Activated CD4-positive, alpha-beta T cell treated with anti-CD3 and anti-CD28 coated beads for 48 hours (primary cell): ENCODE measurements around the gene ADD3.
"Not testable (repeated sequence)": the region's sequence is repeated elsewhere in the genome, so short reads cannot be mapped to it uniquely, and the experiment has no call there.

Experiments used
- DNase-seq: peaks from one replicate; pipeline ENCODE4 v3.0.0-alpha.2; 2020

The ADD3 gene

DNA sequence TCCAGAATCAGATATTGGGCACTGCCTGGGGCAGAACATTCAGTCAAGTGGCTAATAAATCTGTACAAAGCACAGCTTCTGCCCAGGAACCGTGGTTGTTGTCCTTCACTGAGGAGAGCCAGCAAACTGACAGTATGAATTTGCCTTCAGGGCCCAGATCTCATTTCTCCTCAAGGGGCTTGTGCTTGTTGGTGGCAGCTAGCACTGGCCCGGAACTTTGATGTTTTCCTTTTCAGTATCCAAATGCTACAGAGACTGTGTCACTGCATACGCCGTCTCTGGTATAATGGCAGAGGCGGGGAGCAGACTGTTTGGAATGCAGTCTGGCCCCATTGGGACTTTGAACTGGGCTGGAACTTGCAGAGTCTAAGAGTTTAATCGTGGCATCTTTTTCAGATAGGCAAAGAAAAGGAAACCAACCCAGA, 30.4 kb upstream of the ADD3 start:
- DNase-seq, result no peak

DNA sequence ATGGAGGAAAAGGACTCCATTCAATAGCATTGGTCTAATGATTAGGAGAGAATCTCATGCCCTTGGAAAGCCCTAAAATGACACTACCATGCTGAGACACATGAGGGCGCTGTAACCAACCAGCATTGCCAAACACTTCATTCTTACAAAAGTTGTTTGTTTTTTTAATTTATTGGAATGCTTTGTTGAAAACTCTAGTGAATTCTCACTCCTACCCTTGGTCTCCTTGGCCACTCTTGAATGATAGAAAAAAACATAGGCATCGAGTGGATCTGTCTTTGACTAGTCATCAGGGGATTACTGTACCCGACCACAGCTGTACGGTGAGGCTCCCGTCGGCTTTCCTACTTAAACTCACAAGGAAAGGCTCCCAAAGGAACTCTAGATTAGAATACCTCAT, 29.3 kb upstream of the ADD3 start:
- DNase-seq, result peak; percentile 78

DNA sequence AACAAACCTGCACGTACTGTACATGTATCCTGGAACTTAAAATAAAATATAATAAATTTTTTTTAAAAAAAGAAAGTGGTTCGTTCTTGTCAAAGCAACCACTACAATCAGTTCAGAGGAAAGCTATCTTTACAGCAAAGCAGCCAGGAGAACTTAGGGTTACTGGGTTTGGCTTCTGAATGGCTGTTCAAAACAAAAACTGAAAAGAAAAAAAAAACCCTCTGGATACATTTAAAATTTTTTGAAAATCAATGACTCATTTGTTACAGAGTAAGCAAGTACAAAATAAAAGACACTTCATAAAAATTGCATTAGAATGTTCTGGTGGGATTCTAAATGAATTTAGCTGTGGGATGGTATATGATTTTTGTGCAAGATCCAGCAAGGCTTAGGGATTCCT, 28.6 kb upstream of the ADD3 start:
- DNase-seq, result no peak

DNA sequence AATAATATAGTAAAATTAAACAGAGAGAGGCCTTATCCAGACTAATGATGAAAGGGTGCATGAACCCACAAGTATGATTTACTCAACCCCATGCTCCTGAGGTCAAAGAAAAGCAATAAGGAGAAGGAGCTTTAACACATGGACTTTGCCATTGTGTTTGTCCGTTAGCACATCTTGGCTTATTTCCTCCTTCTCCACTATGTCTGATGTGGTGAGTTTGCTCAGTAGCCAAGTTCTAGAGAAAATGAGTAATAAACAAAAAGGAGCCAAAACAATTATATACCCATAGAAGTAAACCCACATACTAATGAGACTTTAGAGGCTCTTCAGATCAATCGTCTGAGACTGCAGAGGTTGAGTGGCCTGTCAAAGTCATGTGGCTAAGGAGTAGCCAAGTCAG, 26.1 kb upstream of the ADD3 start:
- no peak for DNase-seq

DNA sequence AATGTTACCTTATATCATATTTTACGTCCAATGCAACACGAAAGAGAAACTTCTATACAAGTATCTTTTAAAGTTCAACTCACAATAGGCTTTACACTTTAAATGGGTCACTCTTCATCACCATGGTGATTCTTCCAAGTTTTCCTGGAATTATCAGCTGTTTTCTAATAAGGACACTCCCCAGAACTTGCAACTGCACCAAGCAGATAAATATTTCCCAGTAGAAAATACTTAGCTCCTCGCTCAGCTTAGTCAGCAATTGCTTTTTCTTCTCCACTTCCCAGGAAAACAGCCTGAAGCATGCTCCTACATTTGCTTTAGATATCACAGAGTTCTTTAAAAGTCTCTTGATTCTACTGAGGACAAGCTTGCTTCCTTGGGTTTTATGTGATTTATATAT, 25.7 kb upstream of the ADD3 start:
- no peak for DNase-seq

DNA sequence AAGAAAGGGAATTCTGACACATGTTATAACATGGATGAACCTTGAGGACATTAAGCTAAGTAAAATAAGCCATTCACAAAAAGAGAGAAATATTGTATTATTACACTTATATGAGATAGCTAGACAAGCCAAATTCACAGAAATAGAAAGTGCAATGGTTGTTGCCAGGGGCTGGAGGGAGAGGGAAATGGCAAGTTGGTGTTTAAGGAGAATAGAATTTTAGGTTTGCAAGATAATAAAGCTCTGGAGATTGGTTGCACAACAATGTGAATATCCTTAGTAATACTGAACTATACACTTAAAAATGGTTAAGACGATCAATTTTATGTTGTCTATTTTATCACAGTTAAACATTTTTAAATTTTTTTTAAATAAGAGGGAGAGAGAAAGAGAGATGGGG, 25.0 kb upstream of the ADD3 start:
- DNase-seq, result no peak

DNA sequence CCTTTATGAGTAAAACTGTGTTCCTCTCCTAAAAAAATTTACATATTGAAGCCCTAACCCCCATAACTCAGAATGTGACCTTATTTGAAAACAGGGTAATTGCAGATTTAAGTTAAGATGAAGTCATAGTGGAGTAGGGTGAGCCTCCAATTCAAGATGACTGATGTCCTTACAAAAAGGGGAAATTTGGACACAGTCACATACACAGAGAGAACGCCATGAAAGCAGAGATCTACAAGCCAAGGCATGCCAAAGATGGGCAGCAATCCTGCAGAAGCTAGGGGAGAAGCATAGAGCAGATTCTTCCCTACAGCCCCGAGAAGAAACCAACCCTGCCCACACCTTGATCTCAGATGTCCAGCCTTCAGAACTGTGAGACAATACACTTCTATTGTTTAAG, 23.8 kb upstream of the ADD3 start:
- DNase-seq, result no peak

DNA sequence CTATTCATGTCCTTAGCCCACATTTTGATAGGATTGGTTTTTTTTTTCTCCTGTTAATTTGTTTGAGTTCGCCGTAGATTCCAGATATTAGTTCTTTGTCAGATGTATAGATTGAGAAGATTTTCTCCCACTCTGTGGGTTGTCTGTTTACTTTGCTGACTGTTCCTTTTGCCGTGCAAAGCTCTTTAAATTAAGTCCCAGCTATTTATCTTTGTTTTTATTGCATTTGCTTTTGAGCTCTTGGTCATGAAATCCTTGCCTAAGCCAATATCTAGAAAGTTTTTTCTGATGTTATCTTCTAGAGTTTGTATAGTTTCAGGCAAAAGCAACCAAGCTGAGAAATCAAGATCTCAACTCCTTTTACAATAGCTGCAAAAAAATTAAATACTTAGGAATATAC, 22.0 kb upstream of the ADD3 start:
- DNase-seq, result not testable (repeated sequence)

DNA sequence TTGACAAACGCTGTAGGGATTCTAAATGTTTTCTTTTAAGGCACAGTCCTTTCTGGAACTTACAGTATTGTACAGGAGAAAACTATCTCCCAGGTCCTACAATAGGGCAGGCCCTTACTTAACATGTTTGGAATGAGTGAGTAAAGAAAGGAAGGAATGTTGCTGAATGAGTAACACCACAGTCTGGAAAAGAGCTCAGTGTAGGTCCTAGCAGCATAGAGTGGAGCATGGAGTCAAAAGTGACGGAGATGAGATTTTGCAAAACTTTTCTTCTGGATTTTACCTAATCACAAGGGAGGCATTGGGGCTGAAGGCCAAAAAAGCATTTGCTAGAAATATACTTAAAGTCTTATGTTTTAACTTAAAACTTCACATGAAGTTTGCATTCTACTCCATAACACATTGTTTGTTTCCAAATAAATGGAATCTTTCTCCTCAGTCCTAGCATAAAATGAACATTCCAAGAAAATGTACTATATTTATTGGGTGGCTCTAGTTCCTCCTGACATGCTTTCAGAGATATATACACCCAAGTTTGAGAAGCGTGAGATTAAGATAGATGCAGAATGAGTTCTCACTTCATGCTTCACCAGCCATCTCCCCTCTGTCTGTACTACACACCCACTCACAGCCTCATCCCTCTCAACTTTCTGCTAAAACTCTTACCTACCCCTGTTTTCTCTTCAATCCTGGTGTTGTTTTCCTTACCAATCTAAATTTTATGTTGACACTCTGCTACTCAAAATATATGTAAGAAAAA, 20.2 kb upstream of the ADD3 start:
- DNase-seq, result no peak

DNA sequence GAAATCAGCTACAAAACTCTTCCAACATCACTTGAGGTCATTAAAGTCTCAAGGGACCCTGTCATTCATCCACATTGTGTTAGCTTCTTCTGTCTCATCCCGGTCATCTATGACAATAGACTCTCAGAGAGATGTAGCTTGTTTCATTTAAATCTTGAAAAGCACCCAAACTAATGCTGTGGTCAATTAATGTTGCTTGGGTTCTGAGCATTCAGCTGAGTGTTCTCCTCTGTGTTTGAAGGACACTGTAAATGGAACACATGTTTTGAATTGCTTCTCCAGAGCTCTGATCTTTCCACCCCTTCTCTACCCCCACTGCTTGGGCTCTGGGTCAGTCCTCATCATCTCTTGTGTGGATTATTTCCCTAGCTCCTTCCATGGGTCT, 19.6 kb upstream of the ADD3 start:
- no peak for DNase-seq

DNA sequence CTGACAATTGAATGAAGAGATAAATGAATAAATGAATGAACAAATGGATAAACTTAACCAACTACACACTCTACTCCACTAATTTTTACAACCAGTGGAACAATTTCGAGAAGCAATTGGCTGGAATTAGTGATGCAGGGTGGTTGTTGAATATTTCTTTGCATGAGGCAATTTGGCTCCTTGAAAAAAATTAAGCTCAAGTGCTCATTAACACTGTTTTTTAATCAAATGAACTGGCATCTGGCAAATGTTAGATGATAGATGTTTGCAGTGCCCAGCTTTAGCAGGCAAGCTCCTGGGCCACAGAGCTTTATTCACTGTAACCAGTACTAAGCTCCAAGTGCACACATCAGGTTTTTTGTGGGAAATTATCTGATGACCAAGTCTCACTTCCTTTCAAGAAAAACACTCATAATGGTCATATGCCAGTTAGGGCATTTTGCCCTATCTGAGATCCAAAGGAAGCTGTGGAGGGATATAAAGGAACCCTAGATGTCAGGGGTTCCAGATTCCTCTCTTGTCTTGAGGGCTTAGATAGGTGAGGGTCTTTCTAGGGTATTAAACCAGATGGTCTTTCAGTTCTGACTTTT, 16.4 kb upstream of the ADD3 start:
- DNase-seq, result no peak

DNA sequence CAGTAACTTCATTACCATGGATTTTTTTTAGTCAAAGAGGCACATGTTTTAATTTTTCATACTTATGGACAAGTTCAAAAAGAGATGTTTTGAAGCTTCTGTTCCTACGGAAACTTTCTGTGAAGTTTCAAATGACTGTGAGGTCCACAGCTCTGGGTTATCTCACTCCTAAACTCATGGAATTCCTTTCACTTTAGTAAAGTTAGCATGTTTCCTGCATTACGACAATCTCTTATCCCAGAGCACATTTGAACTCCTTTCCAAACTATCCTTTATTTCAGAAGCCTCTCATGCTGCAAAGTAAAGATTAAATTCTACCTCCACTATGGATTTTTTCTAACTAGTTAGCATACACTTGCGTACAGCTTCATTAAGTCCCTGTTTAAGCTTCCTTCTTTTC, 15.3 kb upstream of the ADD3 start:
- DNase-seq, result no peak

DNA sequence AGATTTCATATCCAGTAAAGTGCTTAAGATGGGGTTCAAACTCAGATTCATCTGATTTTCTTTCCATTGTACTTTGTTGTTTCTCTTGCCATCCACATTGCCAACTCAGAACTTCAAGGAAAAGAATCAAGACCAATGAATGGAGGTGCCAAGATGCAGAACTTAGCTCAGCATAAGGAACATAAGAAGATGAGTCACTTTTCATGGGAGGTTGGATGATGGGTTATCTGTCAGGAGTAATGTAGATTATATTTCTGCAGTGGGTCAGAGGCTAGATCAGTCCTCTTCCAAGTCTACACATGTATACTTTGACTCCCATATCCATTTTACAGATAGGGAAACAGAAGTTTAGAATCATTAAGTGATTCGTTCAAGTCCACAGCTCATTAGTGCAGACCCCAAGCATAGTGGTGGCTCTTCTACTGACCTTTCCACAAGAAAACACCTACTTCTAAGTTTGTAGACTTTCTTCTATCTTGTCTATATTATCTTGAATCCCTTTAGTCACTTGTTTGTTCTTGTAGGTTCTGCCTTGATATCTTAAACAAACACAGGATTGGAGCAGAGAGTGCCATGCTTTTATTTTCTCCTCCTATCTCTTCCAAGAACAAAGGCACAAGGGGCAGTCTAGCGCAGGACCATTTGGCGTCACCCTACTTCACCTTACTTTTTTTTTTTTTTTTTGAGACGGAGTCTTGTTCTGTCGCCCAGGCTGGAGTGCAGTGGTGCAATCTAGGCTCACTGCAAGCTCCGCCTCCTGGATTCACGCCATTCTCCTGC, 14.0 kb upstream of the ADD3 start:
- no peak for DNase-seq

DNA sequence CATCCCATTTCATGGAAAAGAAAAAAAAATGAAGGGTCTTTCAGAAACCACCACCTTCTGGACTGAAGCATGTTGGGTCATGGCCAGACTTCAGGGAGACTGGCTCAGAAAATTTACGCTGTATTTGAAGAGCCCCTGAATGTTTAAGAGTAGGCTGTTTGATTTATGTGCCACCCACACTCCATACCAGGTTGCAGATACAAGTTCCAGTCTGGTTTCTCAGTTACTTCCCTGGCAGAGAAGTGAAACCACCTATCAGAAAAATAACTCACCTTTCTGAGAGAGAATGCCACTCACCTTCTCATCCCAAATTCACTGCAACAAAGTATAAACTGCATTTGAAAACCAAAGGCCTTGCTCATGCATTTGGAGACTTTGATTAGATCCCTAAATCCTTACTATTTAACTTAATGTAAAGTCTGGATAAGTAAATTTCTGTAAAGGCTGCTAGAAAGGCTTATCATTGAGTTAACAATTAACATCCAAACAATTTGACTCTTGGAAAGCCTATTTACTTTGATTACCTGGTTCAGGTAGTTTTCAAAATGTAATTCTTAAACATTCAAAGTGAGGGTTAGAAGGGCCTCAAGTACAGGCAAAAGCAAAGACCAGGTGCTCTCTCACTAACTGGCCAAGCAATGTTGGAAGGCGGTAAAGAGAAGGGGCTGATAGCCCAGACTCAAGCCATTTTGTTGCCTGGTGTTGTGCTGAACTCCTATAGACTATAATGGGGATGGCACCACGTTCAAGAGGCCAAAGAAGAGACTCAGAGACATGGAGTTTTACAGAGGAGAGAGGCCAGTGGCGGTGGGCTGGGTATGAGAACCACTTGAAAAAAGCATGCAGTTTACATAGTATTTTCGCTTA, 12.8 kb upstream of the ADD3 start:
- DNase-seq, result no peak

DNA sequence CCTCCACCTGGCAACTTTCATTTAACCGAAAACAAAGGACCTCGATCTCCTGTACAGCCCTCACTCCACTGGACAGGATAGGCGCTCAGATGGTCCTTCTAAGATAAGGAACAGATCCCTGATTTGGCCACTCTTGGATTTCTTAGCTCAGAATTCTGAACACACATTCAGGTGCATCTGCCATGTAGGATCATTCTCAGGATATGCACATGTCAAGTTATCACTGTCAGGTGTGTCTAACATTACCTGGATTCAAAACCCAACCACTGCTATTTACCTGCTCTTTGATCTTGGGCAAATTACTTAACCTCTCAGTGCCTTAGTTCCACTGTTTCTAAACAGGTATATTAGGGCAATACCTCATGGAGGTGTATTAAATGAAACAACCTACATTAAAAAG, 12.2 kb upstream of the ADD3 start:
- no peak for DNase-seq

DNA sequence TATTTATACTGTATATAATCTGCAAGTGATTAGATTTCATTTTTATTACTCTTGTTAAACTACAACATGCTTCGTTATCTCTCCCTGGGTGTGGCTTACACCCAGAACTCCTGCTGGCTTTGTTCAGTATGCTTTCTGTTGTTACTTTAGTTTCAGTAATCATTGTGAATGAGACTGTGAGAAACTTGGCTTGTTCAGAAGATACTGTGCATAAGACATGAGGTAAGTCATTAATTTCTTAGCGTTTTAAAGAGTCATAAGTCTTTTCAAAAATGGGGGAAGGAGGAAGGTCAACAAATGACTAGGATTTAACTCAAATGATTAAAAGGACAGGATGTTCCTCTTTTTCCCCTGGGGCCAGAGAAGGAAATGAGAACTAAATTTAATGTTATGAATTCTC, 11.6 kb upstream of the ADD3 start:
- no peak for DNase-seq

DNA sequence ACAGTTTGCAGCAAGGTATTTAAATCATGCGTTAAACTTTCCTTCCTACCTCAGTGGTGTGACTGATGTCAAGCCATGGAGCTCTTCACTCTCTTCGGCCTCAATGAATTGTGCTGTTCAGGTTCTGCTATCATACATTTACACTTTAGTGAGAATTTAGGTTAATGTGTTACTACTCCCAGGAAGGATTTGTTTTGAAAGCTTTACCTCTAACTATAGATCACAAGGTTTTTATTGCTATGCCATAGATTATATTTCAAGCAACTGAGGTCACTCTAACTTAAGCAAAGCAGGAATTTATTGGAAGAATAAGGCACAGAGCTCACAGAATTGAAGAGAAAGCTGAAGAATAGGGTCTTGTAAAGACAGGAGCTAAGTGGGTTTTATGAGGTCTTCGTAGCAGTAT, 11.0 kb upstream of the ADD3 start:
- no peak for DNase-seq

DNA sequence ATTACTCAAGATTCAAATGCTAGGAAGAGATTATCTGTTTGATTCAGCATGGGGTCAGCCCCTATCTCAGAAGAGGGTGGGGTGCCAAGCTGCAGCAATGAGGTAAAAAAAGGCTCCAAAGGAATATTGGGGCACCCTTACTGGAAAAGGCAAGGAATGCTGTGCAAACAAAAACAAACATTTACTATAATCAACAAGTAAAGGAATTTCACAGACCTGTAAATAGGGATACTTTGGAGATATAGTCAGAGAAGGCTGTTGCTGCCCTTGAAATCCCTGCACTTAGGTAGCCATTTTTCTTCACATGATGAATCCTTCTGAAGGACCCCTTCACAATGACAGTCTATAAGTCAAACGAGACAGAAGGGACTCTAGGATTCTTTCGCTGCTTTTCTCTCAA, 10.6 kb upstream of the ADD3 start:
- no peak for DNase-seq

DNA sequence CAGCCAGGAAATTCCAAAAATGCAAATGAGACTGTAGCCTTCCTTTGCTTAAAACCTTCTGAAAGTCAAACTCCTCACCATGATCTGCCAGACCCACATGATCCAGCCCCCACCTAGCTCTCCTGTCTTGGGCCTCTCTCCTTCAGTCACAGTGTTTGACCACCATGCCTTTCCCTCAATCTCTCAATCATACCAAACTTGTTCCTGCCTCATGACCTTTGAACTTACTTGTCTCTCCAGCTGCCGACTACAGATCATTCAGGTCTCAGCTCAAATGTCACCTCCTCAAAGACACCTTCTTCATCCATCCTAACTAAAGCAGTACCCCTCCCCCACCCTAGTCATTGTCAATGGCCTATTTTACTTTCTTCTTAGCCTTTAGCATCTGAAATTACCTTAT, 9.3 kb upstream of the ADD3 start:
- no peak for DNase-seq

DNA sequence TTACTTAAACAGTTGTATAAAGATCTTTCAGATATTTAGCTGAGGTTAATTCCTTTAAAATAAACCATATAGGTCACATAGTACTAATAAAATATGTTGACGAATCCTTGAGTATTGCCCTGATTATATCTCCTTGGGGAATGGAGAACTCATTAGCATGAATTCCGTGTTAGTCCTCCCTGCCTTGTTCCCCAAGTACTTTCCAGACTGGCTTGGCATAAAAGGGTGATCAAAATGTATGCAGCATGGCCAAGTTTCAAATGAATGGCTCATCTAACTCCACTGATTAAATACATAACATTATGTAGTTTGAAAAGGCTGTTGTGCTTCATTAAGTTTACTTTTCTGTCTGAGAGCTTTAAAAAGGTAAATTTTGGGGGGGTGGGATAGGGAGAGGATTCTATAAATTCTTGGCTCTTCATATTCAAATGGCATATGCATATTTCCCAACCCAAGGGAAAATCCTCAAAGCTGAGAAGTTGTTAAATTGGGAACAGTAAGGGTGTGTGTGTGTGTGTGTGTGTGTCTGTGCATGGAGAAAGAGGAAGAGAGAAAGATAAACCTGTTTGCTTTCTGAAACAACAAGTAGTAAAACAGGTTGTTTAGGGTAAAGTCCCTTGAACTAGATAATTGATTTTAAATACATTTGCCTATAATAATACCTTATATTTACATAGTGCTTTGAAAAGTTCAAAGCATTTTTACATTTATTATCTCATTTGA, 4.8 kb upstream of the ADD3 start:
- no peak for DNase-seq

DNA sequence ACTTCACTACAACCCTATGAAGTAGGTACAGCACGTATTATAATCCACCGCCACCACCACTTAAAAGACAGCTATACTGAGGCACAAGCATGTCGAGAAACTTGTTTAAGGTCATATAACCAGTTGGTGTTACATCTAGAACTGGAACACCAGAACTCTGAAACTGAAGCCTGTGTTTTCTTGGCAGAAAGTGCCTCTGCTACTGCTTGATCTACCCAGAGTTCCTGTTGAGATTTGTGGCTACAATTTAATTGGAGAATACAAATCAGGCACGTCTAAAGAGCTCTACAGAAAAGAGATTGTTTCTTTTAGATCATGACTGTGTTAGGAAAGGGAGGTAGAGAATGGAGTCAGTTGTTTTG, 4.3 kb upstream of the ADD3 start:
- DNase-seq, result no peak

DNA sequence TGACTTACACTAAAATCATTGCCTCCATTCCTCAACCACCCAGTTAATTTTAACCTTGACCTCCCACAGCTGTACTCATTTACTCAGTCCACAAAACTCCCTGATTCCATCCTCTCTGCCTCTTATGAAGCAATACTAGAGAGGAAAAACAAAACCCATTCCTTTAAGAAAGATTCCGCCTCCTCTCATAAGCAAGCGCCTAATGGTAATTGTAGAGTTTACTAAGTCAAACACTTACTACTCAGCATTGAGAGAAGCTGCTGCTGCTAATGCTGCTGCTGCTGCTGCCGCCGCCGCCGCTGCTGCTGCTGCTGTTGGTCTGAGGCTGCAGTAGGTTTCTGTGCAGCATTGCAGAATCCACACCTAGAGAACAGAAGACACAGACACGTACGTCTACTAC, 2.1 kb upstream of the ADD3 start:
- DNase-seq, result peak; percentile 25
